T-helper 22 cell (primary cell): Measurements from ENCODE around the gene NEUROD2.
"Not testable (repeated sequence)": the region's sequence is repeated elsewhere in the genome, so short reads cannot be mapped to it uniquely, and the experiment has no call there.

Source experiments
- DNase-seq: peaks from one replicate; pipeline ENCODE4 v3.0.0-alpha.2; 2020; ENCODE audit warnings: low read depth

Gene NEUROD2

GRCh38 chr17:39601758-39602532 lies 5.8 kb downstream of the NEUROD2 start:
- no peak for DNase-seq

- DNase-seq: no peak
Observed at GRCh38 chr17:39600997-39601597, 6.6 kb downstream of the NEUROD2 start.

DNA sequence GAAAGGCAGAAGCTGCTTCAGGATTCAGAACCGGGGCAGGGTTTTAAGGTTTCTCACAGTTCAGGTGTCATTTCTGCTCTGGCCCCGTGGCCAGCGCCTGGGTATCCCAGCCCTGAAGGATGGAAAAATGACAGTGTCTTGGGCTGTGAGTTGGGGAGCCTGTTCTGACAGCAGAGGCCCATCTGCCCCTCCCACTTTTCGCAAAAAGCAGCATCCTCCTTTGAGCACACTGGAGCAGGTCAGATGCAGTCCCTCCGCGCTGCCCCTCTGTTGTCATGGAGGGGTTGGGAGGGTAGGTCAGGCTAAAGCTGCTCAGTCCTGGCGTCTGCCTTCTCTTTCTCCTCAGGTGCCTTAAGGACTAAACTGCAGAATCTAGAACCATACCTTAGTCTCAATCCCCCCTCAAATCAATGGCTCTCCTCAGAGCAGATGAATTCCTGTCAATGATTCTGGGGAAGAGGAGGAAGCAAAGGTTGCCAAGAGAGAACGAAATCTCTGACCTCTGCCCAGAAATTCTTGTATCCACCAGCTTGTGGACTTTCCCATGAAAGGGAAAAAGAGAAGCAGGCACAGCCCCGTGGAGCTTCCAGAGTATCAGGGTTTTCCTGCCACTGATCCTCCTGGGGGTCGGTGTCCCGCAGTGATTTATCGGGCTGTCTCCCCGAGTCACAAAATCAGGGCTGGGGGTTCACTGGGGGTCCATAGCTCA lies 7.3 kb downstream of the NEUROD2 start:
- no peak for DNase-seq

DNA sequence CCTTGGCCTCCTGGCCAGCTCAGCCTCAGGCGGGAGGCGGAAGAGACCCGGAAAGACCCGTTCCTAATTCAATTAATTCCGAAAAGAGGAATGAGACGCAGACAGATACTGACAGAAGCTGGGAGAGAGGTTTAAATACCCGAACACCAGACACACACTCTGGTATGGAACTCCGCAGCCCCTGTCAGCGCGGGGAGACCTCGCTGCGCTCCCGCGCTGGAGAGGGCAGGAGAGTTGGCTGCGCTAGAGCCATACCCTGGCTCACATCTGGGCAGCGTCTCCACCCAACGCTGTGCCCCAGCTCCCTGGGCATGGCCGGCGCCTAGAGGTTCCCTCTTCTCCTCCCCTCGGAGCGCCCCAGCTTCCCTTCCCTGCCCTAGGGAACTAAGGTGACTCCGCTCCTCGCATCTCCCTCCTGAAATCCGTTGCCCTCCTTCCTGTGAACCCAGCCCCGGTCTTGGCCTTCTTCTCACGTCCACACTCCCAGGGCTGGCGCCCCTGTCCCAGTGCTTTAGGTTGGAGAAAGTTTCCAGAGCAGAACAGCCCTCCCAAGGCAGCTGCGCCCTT lies 8.0 kb downstream of the NEUROD2 start:
- no peak for DNase-seq

- no peak for DNase-seq
Observed at GRCh38 chr17:39599004-39599664, 8.6 kb downstream of the NEUROD2 start.

DNA sequence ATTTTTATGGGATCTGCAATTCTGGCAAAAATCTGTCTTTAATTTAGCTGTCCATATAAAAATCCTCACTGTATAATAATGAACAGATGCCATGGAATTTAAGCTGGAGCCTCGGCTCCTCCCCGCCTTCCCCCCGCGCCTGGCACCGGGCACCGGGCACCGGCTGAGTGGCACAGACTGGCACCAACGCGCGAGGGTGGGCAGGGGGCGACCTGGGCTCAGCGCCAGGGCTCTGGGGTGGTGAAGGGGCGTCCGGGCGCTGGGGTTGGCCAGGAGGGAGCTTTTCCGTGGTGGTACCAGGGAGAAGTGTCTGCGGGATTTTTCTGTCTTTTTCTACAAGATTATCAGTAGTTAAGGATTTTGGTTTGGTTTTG lies 9.1 kb downstream of the NEUROD2 start:
- DNase-seq: no peak

DNA sequence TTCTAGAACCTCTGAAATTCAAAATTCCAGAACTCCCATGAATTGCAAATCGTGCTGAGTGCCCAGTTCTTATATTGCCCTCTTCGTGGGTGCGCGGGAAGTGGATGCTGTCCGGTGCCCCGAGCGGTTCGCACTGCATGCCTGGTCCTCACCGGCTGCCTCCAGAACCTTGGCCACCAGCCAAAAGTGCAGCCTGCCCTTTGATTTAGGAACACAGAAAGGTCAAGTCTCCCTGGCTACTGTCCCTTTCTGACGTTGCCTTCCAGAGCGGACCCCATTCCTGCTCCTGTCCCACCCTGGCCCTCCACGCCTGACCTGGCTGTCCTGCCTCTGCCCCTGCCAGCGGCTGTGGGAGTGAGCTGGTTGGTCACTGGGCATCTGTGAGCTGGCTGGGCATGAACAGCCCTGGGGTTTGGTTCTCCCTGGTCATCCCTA lies 9.7 kb downstream of the NEUROD2 start:
- no peak for DNase-seq

- no peak for DNase-seq
Observed at GRCh38 chr17:39597372-39598046, 10.2 kb downstream of the NEUROD2 start.

- no peak for DNase-seq
Observed at GRCh38 chr17:39596543-39597267, 11.0 kb downstream of the NEUROD2 start.

- no peak for DNase-seq
Observed at GRCh38 chr17:39595928-39596510, 11.7 kb downstream of the NEUROD2 start.

DNA sequence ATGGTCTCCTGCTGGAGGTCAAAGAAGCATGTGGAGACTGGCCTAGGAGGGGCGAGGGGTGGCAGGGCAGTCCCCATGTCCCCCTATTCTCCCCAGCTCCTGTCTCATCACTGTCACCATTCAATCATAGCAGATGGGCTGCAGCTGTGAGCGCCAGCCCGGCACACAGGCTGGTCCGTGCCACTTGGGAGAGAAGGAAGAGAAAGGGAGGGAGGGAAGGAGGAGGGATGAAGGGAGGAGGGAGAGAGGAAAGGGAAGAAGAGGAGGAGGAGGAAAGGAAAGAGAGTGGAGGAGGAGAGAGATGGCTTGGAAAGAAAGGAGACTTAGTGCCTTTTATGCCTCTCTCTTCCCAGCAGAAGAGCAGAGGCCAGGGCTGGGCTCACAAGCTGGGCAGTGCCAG lies 12.4 kb downstream of the NEUROD2 start:
- DNase-seq: no peak

DNA sequence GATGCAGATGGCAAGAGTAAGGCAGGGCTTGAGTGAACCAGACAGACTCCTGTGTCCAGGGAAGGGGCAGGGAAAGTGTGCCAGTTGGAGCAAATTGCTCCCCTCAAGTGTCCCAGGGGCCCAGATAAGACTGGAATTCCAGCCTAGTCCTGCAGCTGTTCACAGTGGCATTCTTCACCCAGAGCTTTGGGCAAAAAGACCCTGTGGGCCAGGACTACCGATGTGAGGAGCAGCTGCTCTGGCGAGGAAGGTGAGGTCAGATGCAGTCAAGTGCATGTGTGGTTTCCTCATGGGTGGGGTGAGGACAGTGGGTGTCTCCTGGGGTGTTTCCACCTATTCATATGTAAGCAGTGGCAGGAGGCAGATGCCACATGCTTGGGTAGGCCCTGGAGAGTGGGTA lies 14.3 kb downstream of the NEUROD2 start:
- no peak for DNase-seq

DNA sequence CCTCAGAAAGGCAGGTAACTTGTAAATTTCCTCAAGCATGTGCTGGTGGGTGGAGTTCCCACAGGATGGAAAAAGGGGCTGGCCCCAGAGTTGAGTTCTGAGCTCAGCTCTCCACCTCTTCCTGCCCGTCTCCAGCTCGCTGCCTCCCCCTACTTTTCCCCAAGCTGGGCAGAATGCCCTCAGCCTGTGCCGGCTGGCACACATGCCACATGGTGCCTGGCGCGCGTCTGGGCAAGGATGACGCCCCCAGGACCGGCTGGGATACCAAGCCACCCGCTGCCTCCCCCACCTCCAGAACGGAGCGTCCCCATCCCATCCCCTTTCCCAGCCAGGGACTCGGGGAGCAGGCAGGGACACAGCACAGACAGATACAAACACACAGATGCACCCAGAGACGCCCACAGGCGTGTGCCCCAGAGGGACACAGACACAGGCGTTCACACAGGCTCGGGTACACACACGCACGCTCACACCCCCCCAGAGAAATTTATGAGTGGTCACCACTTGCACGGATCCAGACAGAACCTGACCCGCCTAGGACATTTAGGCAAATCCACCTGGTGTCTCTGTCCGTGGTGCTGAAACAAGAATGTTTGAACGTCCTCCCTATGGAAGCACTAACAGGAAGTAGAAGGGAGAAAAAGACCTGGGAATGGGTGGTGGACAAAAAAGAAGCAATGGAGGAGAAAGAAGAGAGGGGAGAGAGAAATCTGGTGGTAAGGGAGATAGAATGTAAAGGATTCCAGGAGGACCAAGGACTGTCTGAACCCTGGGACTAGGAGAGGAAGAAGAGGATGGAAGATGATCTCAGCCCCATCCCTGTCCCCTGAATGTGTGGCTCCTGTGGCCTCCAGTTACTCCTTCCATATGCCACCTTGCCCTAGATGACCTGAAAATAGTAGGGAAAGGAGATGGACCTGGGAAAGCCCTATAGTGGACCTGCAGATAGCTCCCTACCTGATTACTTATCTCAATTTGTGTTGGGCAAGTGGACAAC lies 15.5 kb downstream of the NEUROD2 start:
- DNase-seq: no peak

GRCh38 chr17:39590180-39590579 lies 17.5 kb downstream of the NEUROD2 start:
- not testable (repeated sequence) for DNase-seq

DNA sequence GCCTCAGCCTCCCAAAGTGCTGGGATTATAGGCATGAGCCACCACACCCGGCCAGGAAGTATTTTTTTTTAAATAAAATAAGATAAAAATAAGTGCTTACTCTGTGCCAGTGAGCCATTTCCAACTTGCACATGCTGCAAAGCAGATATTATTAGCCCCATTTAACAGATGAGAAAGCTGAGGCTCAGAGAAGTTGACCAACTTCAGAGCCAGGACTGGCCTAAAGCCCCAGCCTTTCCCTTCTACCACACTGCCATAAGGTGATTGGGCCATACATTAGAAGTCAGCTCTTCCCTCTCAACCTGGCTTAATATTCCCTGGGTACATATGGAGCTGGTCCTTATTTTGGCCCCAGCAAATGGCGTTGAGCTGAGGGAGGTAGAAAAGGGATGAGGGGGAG lies 25.1 kb downstream of the NEUROD2 start:
- no peak for DNase-seq

DNA sequence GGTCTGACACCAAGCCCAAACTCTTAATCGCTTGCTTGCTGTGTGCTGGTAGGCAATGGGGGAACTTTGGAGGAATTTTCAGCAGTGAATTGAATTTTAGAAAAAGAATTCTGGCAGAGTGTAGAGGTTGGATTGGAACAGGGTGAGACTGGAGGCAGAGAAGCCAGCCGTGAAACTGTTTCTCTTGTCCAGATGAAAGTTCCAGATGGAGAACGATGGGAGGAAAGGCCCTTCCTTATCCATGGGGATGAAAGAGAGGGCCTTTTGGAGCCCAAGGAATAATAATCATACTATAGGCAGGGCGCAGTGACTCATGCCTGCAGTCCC lies 26.0 kb downstream of the NEUROD2 start:
- DNase-seq: no peak

DNA sequence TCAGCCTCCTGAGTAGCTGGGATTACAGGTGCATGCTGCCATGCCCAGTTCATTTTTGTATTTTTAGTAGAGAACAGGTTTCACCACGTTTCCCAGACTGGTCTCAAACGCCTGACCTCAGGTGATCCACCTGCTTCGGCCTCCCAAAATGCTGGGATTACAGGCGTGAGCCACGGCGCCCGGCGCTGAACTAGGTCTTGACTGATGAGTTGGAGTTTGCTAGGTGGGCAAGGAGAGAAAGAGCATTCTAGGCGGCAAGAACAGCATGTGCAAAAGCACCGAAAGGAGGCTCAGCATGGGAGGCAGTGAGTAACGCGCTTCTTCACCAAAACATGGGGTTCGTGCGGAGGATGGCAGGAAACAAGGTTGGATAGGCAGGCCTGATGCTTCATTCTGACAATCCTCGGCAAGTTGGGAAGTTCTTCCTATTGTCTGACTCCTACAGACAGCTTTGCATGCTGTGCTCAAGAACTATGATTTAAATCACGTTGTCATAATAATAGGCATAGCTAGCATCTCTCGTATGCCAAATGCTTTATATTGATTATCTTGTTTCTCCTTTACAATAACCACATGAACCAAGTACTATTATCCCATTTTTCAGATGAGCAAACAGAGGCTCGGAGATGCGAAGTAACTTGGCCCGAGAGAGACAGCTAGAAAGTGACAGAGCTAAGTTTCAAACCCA lies 26.5 kb downstream of the NEUROD2 start:
- DNase-seq: no peak

GRCh38 chr17:39580082-39580468 lies 27.6 kb downstream of the NEUROD2 start:
- DNase-seq: no peak
